HG03469 (cell line): ENCODE measurements around the gene DUSP11.
"Not testable (repeated sequence)": the region's sequence is repeated elsewhere in the genome, so short reads cannot be mapped to it uniquely, and the experiment has no call there.

Source experiments
- ATAC-seq: cut with Tn5 transposase; IDR thresholded peaks from one replicate; pipeline ENCODE4 v1.9.1; 2021; ENCODE audit warnings: mild to moderate bottlenecking, moderate library complexity, moderate number of reproducible peaks; ENCODE audit not compliant: unreplicated experiment

Gene DUSP11

DNA sequence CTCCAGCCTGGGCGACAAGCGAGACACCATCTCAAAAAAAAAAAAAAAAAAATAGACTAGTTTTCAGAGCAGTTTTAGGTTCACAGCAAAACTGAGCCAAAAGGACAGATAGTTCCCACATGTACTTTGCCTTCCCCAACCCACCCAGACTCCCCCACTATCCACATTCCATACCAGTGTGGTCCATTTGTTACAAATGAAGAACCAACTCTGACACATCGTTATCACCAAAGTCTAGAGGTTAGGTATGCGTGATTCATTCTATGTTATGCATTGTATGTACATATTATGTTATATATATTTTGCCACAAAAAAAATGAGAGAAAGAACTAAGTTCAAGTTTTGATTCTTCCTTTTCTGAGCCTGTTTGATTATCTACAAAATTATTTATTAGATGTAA lies 3.5 kb downstream of the DUSP11 start:
- no peak for ATAC-seq

DNA sequence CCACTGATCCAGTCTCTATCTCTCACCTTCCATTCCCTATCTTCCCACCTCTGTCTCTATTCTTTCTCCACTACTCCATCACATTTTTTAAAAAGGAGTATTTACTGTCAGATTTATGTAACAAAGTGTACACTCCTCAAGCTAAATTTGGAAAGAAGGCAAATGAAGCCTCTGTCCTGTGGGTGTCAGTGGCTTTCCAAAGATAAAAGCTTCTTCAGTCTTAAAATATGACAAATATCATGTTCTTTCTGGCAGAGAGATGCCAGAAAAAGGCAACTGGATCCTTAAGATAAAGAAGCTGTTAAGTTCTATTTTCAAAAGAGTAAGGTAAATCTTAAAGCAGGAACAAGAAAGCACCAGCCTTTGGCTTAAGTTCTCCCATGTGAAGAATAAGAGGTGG lies 7.1 kb downstream of the DUSP11 start:
- ATAC-seq: no peak

DNA sequence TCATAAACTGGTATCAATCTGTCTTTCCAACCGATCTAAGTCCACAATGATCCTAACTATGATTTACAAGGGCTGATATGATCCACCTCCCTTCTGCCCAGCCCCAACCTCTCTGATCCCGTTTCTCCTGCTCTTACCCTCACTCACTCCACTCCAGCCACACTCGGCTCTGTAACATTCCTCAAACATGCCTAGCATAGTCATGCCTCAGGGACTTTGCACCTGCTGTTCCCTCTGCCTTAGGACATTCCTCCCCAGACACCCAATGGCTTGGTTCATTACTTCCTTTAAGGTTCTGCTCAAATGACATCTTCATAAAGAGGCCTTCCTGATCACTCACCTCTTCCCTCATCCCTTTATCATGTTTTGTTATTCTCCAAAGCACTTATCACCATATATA lies 9.2 kb downstream of the DUSP11 start:
- ATAC-seq: no peak

DNA sequence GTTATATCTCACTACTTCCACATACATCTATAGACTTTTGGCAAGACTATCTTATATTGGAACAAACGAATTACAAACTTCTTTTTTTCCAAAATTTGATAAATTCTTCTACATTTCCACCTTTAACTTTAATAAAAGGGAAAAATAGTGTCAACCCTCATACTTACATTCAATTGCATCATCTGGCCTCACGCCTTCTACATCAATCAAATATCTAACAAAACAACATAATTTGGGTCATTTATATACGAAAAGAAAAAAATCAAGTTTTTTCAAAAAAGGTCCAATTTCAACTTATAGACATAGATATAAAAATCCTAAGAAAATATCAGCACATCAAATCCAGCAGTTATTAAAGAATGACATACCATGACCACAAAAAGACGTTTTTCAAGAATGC lies 12.9 kb downstream of the DUSP11 start:
- no peak for ATAC-seq

DNA sequence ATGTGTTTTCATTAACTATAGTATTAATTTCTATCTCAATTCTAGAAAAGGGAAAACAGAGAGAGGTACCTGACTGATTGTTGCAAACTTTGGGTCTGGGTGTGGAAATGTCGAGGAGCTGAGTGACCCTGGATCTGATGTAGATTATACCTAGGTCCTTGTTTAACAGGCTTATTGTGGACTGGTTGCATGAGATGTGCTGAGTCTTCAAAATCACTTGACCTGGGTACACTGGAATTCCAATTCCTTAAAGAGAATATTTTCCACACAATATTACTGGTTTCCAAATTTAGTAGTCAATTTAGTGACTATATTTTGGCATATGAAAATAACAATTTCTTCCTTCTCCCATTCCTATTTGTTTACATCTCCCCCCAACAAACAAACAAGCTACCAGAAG lies 13.6 kb downstream of the DUSP11 start:
- ATAC-seq: no peak

DNA sequence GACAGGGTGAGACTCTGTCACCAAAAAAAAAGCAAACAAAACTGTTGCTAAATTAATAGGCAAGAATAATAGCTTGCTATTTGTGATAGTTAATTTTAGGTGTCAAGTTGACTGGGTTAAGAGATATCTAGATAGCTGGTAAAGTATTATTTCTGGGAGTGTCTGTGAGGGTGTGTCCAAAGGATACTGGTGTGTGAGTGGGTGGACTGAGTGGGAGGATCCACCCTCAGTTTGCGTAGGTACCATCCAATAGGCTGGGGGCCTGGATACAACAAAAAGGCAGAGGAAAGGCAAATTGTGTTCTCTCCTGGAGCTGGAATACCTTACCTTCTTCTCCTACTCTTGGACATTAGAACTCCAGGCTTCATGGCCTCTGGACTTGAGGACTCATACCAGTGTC lies 15.0 kb downstream of the DUSP11 start:
- no peak for ATAC-seq

DNA sequence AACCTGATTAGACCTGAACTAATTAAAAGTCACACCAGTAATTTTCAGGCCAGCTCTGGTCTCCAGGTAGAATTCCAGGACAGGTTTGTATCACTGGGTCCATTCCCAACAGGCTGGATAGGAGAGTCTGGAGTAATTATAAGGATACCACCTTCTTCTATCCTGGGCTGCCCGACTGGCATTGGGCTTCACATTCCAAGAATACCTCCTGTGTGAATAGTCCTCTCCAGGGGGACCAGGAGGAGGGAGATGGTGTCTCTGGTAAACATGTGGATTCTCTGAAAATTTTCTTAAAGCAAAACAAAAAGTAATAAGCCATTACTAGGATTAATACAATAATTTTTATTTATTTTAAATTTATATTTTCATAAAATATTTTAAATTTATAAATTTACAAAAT lies 17.3 kb downstream of the DUSP11 start:
- ATAC-seq: no peak

DNA sequence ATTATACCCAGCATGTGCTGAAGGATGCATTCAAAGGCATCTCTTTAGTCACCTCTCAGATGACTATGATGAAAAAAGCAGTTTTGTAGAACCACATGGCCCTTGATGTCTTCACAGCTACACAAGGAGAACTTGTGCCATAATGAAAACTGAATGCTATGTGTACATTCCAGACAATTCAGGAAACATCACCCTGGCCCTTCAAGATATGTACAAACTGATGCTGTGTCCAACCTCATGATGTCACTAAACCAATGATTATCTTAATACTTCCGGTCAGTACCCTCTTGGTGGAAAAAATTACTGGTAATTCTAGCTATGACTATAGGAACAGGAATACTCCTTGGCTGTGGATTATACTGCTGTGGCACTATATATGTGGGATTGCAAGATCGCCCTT lies 20.0 kb downstream of the DUSP11 start:
- ATAC-seq: no peak

DNA sequence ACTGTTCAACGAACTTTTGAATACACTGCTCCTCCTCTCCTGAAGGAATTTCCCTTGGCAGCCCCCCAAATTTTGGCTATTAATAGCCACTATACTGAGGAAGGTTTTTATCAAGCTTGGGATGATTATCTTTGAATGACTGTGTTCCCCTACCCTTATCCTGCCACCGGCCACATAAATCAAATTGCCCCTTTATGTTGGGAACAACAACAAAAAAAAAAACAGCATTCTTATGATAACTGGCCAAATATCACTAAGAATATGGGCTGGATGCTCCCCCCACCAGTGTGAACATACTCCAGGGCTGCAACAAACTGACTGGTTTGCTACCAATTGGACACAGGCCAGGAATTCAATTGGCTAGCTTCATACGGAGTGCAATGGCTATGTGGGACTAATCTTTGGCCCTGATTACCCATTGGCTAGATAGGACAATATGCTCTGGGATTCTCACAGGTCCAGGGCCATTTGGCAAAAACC lies 20.6 kb downstream of the DUSP11 start:
- no peak for ATAC-seq

DNA sequence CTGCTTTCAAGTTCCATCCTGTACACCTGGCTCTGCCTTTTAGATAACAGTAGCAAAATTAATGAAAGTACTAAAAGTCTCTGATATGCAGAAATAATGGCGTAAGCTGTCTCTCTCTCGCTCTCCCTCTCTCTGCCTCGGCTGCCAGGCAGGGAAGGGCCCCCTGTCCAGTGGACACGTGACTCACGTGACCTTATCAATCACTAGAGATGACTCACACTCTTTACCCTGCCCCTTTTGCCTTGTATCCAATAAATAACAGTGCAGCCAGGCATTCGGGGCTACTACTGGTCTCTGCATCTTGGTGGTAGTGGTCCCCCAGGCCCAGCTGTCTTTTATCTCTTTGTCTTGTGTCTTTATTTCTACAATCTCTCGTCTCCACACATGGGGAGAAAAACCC lies 25.6 kb downstream of the DUSP11 start:
- ATAC-seq: not testable (repeated sequence)

DNA sequence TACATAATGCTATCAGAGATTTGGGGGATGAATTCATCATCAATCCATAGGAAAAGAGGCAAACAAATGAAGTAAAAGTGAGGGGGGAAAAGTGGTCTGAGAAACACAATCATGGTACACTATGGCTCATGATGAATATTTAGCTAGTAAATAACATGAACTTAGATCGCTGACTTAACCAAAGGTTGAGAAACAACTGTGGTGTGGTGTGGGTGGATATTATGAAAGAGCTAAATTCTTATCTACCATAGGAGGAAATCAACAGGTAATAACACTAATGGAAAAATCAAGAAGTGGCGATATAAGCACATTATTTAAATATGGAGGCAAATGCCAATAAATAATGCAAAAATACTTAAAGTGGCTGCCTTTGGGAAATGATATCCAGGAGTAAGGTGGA lies 30.6 kb downstream of the DUSP11 start:
- no peak for ATAC-seq

DNA sequence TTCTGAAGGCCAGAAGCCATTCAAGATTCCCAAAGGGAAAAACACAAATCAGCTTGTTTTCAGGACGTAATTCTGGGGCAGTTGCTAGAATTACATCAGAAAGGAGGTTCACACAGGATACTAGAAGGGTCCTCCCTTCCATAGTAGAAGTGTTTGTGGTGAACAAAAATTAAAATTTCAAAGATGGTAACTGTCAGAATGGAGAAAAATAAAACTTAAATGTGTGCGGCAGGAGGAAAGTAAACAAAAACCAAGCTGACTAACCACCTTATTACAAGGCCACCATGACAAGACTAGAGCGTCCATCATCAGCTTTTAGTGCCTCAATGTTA lies 33.1 kb downstream of the DUSP11 start:
- no peak for ATAC-seq

DNA sequence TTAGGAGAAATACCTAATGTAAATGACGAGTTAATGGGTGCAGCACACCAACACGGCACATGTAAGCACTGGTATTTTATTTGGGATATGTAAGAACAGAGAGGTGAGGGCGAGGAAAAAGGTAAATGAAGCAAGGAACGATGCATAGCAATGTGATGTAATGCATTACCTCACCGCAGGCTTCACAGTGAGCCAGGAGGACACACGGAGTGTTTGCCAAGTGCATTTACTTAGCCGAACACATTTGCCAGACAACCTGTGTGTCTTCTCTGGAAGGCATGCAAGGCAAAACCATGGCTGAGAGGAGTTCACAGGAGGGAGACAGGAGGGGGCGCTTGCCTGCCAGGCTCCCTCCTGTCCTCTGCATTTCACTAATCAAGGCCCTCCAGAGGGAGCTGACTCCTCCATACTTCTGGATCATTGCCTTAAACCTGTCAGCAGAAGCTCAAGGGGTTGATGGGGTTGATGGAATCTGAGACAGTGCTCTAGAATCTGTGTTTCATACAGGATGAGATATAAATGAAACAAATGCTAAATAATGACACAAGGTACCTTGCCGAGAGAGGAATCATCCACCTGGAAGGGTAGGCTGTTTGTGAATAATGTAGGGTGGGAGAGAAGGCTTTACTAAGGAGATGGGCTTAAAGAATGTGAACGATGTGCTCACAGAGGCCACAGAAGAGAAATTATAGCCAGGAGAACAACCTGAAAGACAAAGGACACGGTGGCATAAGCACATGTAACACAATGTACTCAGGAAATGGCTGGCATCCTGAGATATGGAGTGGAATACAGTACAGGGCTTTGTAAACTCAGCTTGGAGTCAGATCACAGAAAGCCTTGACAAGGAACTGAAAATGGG lies 33.7 kb downstream of the DUSP11 start:
- ATAC-seq: no peak

DNA sequence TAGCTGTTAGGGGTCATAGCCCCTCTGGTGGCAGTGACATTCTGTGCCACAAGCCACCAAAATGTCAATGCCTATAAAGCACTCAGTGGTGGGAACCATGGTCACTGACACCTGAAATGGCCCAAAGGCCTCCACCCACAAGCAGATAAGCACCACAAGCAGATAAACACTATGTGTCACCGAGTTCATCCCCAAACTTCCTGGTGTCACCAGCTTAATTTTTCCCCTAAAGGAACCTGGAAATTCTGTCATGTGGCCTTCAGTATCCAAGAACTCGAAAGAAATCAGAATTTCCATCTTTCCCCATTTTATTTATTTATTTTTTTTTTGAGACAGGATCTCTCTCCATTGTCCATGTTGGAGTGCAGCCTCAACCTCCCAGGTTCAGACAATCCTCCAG lies 39.1 kb downstream of the DUSP11 start:
- ATAC-seq: no peak

DNA sequence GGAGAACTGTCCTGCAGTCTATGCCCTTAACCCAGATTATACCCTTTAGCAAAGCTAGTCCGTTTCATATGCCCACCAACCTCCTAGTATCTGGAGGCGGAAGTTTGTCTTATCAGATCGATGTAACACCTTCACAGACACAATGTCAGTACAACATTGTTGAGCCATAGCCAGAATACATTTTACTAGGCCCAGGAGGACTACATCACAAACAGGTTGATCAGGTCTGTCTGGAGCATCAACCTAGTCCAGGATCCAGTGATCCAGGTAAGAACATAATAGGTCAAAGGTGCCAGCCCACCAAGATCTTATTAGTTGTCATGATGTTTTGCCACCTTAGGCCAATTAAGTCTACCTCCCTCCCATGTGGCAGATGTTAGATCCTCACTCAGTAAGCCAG lies 40.8 kb downstream of the DUSP11 start:
- no peak for ATAC-seq

DNA sequence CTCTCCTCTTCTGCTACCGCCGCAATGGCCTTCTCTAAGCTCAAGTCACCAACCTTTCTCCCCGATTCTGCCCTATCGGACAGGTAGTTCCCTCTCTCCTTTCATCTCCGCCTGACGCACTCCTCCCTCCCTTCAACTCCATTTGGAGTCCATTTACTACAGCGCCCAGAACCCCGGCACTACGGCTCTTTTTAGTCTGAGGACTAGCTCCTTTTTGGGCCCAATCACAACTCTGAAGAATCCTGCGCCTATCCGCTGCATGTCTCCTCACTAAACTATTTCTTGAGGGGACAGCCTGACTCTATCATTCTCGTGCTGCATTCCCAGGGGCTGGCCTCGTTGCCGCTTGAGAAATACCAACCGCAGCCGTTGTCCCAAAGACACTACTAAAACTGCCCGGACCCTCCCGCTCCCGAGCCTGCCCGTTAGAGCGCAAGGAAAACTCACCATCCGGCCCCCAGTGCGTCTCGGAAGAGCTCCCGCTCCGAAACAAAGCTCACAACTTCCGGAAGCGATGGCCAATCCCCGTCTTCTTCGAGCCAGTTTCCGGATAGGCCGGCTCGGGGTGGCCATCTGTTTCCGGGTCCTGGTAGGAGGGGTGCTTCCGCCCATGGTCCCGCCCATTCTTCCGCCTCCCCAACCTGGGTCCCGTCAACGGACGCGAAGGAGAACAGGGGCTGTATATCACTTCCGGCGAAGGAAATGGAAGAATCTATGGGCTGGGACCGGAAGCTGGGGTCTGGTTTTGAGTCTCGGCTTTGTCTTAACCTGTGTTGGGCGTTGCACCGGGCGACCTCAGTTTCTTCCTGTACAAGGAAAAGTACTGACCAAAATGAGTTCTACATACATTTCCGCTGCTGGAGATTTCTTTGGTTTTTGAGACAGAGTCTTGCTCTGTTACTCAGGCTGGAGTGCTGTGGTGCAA lies 42.8 kb downstream of the DUSP11 start, which contains the start of gene TPRKB:
Gene TPRKB, minus strand, starts transcription at position 491 of the 925 bp plus-strand sequence. CDS start 2,776 bp downstream, outside the sequence.
- ATAC-seq: peak; percentile 84

DNA sequence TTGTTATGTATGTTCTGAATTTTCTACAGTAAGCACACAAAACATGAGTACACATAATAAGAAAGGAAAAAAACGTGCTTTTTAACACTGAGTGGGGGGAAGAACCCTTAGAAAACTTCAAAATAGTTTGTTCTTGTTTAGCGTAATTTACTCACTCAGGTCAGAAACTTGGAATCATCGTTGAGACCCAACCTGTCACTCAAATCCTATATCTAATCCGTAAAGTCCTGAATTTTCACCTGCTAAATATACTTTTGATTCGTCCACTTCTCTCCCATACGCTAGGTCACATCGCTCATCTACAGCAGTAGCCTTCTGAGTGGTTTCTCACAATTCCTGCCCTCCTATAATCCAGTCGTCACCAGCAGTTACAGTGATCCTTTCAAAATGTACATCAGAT lies 43.5 kb downstream of the DUSP11 start:
- peak; percentile 15 for ATAC-seq

DNA sequence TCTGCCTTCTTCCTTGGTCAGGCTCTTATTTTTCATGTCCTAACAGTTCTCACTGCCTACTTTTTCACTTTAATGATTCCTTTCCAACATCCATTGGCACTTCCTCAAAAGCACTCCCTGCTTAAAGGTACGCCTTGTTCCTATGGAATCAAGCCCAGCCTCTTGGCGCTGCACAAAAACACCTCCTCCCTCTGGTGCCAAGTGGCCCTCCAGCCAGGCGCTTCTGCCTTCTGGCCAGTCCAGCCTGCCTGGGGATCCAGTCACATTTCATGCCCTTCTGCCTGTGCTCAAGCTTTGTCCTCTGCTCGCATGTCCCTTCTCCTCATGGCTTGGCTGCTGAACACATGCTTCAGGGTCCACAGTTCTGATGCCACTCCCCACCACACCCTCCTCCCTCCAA lies 49.1 kb downstream of the DUSP11 start:
- no peak for ATAC-seq

DNA sequence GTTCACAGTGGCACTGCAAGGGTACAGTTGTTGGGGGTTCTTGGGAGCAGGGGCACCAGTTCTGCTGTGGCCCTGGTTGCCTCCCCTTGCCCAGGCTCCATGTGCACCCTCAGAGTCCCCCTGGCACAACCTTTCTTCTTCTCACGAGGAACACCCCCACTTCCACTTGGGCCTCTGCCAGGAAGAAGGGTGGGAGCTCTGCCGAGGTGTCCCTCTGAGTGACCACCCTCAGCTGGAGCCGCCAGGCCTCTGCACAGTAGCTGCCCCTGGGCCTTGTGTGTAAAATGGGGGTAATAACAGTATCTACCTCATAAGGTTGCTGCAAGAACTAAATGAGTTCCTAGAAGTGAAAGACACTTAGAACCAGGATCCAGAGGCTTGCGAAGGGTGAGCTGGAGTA lies 51.2 kb downstream of the DUSP11 start:
- ATAC-seq: no peak

DNA sequence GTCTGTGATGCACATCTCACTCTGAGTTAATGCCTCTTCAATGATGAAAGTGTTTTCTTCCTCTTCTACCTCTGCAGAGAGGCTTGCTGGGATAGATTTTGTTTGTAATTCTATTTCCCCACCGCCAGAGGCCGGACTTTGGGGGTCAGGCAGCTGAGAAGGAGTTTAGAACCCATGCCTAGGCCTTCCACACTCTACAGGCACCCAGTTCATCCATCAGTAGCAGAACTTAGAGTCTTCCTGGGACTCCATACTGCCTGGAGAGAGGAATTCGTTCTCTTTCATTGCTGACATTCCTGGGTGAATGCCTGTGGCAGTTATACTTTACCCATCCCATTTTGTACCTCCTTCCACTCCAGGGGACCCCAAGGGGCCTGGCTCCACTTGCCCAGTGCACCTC lies 51.9 kb downstream of the DUSP11 start:
- no peak for ATAC-seq

DNA sequence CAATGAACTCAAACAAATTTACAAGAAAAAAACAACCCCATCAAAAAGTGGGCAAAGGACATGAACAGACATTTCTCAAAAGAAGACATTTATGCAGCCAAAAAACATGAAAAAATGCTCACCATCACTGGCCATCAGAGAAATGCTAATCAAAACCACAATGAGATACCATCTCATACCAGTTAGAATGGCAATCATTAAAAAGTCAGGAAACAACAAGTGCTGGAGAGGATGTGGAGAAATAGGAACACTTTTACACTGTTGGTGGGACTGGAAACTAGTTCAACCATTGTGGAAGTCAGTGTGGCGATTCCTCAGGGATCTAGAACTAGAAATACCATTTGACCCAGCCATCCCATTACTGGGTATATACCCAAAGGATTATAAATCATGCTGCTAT lies 53.2 kb downstream of the DUSP11 start:
- ATAC-seq: not testable (repeated sequence)
